HepG2 (cell line): ENCODE results near the gene FLYWCH1. TPM values are rescaled to one million over a fixed set of nuclear protein-coding genes. Genes with fewer than 3 reads are reported as not detected.

Experiments used
- BHLHE40 ChIP-seq: IDR thresholded peaks from 2 replicates; pipeline ENCODE4 v1.6.1; 2011; ENCODE audit warnings: low read length, improper control_type of control experiment
- FOXJ3 ChIP-seq: sonication (generic); formaldehyde crosslinking; IDR thresholded peaks from 2 replicates; pipeline ENCODE4 v1.4.0; 2020; ENCODE audit warnings: missing genetic modification reagents, mild to moderate bottlenecking, borderline replicate concordance
- FOXK1 ChIP-seq: sonication (generic); formaldehyde crosslinking; IDR thresholded peaks from 2 replicates; pipeline ENCODE4 v1.4.0; 2020; ENCODE audit warnings: low read depth, missing genetic modification reagents, borderline replicate concordance
- HMG20B ChIP-seq: conservative IDR thresholded peaks from 2 replicates; pipeline ENCODE4 v1.6.1; 2016; ENCODE audit warnings: missing genetic modification reagents, missing compliant biosample characterization
- MEIS2 ChIP-seq: sonication (generic); formaldehyde crosslinking; IDR thresholded peaks from 2 replicates; pipeline ENCODE4 v1.9.0; 2021; ENCODE audit warnings: mild to moderate bottlenecking, missing genetic modification reagents
- MZF1 ChIP-seq: sonication (generic); formaldehyde crosslinking; IDR thresholded peaks from 2 replicates; pipeline ENCODE4 v1.8.1; 2023; ENCODE audit warnings: mild to moderate bottlenecking, missing genetic modification reagents, borderline replicate concordance
- NBN ChIP-seq: fragments of 450-650 bp; conservative IDR thresholded peaks from 2 replicates; pipeline ENCODE4 v1.6.1; 2017
- NCOA2 ChIP-seq: sonication (generic); formaldehyde crosslinking; IDR thresholded peaks from 2 replicates; pipeline ENCODE4 v1.8.0; 2022; ENCODE audit warnings: inconsistent platforms
- PHB2 ChIP-seq: fragments of 450-650 bp; IDR thresholded peaks from 2 replicates; pipeline ENCODE4 v1.6.1; 2018; ENCODE audit not compliant: partially characterized antibody
- THAP11 ChIP-seq: IDR thresholded peaks from 2 replicates; pipeline ENCODE4 v1.6.1; 2016; ENCODE audit warnings: missing biosample characterization, missing genetic modification reagents
- ZFP90 ChIP-seq: sonication (generic); formaldehyde crosslinking; IDR thresholded peaks from 2 replicates; pipeline ENCODE4 v1.8.0; 2022; ENCODE audit warnings: missing genetic modification reagents, mild to moderate bottlenecking, inconsistent platforms, borderline replicate concordance
- ZMYM4 ChIP-seq: sonication (generic); formaldehyde crosslinking; IDR thresholded peaks from 2 replicates; pipeline ENCODE4 v1.8.1; 2023; ENCODE audit warnings: mild to moderate bottlenecking, missing genetic modification reagents
- ZNF224 ChIP-seq: sonication (generic); formaldehyde crosslinking; IDR thresholded peaks from 2 replicates; pipeline ENCODE4 v1.5.0; 2020; ENCODE audit warnings: mild to moderate bottlenecking, missing genetic modification reagents
- ZNF235 ChIP-seq: sonication (generic); formaldehyde crosslinking; IDR thresholded peaks from 2 replicates; pipeline ENCODE4 v1.8.1; 2023; ENCODE audit warnings: mild to moderate bottlenecking, missing genetic modification reagents, borderline replicate concordance
- ZSCAN31 ChIP-seq: sonication (generic); formaldehyde crosslinking; IDR thresholded peaks from 2 replicates; pipeline ENCODE4 v1.5.0; 2020; ENCODE audit warnings: low read depth, mild to moderate bottlenecking, missing genetic modification reagents
- polyA plus RNA-seq, 8 experiments: library from polyadenylated mRNA; depleted of rRNA in 3 of 8; stranded (reverse) in 7 of 8; unstranded in 1 of 8; fragments of >200 nt; fragmentation: Illumina TruSeq in 4 of 8; extraction: Trizol in 4 of 8; gene quantifications; 2 replicates each; pipeline versions ENCODE4 v1.2.1 to v1.2.3, GENCODE V29; 2011 to 2016; ENCODE audit warnings: low read depth in 4 of 8, missing spikeins in 1 of 8, mixed read lengths in 1 of 8; ENCODE audit not compliant: insufficient read depth in 1 of 8
- total RNA-seq, 5 experiments: library from RNA; depleted of rRNA; stranded (reverse); fragments of >200 nt; fragmentation: Illumina TruSeq; extraction: Trizol; gene quantifications; 2 replicates each; pipeline ENCODE4 v1.2.3, GENCODE V29; 2016; ENCODE audit warnings: low read depth in 1 of 5
- TF ChIP-seq, protein P1 (sequence below): IDR thresholded peaks from 2 replicates; pipeline ENCODE4 v1.6.1; 2016; ENCODE audit warnings: missing compliant biosample characterization, missing genetic modification reagents, borderline replicate concordance
- TF ChIP-seq, protein P2 (sequence below): sonication (generic); formaldehyde crosslinking; IDR thresholded peaks from 2 replicates; pipeline ENCODE4 v1.4.0; 2020; ENCODE audit warnings: missing genetic modification reagents; ENCODE audit errors: not compliant biosample characterization
- TF ChIP-seq, protein P3 (sequence below): sonication (generic); formaldehyde crosslinking; IDR thresholded peaks from 2 replicates; pipeline ENCODE4 v1.5.0; 2020; ENCODE audit warnings: missing genetic modification reagents
- TF ChIP-seq, protein P4 (sequence below): sonication (generic); formaldehyde crosslinking; conservative IDR thresholded peaks from 2 replicates; pipeline ENCODE4 v1.4.0; 2020; ENCODE audit warnings: missing genetic modification reagents
- TF ChIP-seq, protein P5 (sequence below): sonication (generic); formaldehyde crosslinking; IDR thresholded peaks from 2 replicates; pipeline ENCODE4 v1.5.1; 2020; ENCODE audit warnings: missing genetic modification reagents, mild to moderate bottlenecking, borderline replicate concordance
- TF ChIP-seq, protein P6 (sequence below): IDR thresholded peaks from 2 replicates; pipeline ENCODE4 v1.6.1; 2018; ENCODE audit warnings: missing genetic modification reagents

FLYWCH1 gene
- total and polyA plus RNA-seq, 2 of the 13 experiments (the other 11 are each of a cell fraction or from before 2014, with no cell fraction given) = 7.3 to 12.4 TPM

DNA sequence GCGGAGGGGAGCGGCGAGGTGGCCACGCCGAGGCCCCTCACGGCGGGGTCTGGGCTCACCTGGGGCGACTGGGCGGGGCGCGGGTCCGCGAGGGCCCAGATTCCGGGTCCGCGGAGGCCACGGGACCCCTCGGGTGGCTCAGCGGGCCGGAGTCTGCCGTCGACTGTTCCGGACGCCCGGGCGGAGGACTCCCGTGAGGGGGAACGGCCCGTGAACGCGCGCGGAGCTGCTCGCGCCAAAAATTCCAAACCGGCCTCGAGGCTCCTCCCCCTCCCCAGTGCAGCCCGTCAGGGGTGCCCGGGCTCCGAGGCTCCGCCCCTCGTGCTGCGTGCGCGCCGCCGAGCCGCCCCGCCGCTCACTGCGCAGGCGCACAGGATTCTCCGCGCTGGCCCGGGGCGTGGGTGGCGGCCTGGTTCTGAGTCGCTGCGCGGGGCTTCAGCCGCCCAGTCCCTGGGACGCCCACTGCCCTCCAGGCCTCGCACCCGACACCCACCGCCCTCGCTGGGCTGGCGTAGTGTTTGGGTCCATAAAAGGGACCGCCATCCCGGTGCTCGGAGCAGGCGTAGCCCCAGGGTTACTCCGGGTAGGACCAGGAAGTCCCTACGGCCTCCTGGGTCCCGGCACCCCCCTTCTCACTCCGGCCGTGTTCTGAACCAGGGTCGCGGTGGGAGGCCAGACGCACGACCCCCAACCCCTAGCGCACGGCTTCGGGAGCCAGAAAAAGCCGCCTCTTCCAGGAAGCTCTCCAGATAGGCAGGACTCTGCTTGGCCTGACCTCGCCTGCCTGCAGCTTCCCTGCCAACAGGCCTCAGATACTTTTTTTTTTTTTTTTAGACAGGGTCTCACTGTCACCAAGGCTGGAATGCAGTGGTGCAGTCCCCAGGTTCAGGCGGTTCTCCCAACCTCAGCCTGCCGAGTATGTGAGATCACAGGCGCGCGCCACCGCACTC lies 68.8 kb downstream of the FLYWCH1 start, which contains the start of gene PKMYT1 (continued):
- TF ChIP-seq, protein P1, sequence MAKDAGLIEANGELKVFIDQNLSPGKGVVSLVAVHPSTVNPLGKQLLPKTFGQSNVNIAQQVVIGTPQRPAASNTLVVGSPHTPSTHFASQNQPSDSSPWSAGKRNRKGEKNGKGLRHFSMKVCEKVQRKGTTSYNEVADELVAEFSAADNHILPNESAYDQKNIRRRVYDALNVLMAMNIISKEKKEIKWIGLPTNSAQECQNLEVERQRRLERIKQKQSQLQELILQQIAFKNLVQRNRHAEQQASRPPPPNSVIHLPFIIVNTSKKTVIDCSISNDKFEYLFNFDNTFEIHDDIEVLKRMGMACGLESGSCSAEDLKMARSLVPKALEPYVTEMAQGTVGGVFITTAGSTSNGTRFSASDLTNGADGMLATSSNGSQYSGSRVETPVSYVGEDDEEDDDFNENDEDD (CRISPR knock-in tag) = peak; percentile 86; the same call in 1 of the 2 replicates
- TF ChIP-seq NBN = no peak
- TF ChIP-seq, protein P2, sequence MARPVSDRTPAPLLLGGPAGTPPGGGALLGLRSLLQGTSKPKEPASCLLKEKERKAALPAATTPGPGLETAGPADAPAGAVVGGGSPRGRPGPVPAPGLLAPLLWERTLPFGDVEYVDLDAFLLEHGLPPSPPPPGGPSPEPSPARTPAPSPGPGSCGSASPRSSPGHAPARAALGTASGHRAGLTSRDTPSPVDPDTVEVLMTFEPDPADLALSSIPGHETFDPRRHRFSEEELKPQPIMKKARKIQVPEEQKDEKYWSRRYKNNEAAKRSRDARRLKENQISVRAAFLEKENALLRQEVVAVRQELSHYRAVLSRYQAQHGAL (CRISPR knock-in tag) = no peak
- TF ChIP-seq THAP11 = peak; percentile 47
- TF ChIP-seq ZSCAN31 (CRISPR knock-in tag) = peak; percentile 81
- no peak for TF ChIP-seq FOXK1
- TF ChIP-seq BHLHE40 = no peak
- peak; percentile 13; the same call in 1 of the 2 replicates for TF ChIP-seq ZMYM4 (CRISPR knock-in tag)
- no peak; the same call in 1 of the 2 replicates for TF ChIP-seq NCOA2 (CRISPR knock-in tag)
- no peak for TF ChIP-seq ZNF235
- TF ChIP-seq HMG20B (CRISPR knock-in tag) = no peak
- peak; percentile 45; the same call in 1 of the 2 replicates for TF ChIP-seq MEIS2 (CRISPR knock-in tag)
- TF ChIP-seq, protein P3, sequence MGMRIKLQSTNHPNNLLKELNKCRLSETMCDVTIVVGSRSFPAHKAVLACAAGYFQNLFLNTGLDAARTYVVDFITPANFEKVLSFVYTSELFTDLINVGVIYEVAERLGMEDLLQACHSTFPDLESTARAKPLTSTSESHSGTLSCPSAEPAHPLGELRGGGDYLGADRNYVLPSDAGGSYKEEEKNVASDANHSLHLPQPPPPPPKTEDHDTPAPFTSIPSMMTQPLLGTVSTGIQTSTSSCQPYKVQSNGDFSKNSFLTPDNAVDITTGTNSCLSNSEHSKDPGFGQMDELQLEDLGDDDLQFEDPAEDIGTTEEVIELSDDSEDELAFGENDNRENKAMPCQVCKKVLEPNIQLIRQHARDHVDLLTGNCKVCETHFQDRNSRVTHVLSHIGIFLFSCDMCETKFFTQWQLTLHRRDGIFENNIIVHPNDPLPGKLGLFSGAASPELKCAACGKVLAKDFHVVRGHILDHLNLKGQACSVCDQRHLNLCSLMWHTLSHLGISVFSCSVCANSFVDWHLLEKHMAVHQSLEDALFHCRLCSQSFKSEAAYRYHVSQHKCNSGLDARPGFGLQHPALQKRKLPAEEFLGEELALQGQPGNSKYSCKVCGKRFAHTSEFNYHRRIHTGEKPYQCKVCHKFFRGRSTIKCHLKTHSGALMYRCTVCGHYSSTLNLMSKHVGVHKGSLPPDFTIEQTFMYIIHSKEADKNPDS = 0 out of 2 replicates have a peak, but pooled peaks have one; percentile 26
- TF ChIP-seq, protein P4, sequence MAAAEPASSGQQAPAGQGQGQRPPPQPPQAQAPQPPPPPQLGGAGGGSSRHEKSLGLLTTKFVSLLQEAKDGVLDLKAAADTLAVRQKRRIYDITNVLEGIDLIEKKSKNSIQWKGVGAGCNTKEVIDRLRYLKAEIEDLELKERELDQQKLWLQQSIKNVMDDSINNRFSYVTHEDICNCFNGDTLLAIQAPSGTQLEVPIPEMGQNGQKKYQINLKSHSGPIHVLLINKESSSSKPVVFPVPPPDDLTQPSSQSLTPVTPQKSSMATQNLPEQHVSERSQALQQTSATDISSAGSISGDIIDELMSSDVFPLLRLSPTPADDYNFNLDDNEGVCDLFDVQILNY (CRISPR knock-in tag) = peak; percentile 78
- TF ChIP-seq ZFP90 (CRISPR knock-in tag) = no peak
- TF ChIP-seq ZNF224 (CRISPR knock-in tag) = no peak; the same call in 1 of the 2 replicates
- TF ChIP-seq MZF1 (CRISPR knock-in tag) = no peak
- TF ChIP-seq, protein P5, sequence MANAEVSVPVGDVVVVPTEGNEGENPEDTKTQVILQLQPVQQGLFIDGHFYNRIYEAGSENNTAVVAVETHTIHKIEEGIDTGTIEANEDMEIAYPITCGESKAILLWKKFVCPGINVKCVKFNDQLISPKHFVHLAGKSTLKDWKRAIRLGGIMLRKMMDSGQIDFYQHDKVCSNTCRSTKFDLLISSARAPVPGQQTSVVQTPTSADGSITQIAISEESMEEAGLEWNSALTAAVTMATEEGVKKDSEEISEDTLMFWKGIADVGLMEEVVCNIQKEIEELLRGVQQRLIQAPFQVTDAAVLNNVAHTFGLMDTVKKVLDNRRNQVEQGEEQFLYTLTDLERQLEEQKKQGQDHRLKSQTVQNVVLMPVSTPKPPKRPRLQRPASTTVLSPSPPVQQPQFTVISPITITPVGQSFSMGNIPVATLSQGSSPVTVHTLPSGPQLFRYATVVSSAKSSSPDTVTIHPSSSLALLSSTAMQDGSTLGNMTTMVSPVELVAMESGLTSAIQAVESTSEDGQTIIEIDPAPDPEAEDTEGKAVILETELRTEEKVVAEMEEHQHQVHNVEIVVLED (CRISPR knock-in tag) = peak; percentile 94
- TF ChIP-seq, protein P6, sequence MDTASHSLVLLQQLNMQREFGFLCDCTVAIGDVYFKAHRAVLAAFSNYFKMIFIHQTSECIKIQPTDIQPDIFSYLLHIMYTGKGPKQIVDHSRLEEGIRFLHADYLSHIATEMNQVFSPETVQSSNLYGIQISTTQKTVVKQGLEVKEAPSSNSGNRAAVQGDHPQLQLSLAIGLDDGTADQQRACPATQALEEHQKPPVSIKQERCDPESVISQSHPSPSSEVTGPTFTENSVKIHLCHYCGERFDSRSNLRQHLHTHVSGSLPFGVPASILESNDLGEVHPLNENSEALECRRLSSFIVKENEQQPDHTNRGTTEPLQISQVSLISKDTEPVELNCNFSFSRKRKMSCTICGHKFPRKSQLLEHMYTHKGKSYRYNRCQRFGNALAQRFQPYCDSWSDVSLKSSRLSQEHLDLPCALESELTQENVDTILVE (CRISPR knock-in tag) = no peak
- TF ChIP-seq FOXJ3 (CRISPR knock-in tag) = no peak; the same call in 1 of the 2 replicates
- no peak for TF ChIP-seq PHB2
